Neutrophil (primary cell): ENCODE data around the gene ZNF217.
A peak's percentile ranks its signal among the peaks of the same experiment; 100 is the strongest.
"Not testable (repeated sequence)": the region's sequence is repeated elsewhere in the genome, so short reads cannot be mapped to it uniquely, and the experiment has no call there.

Experiments used
- H3K27ac ChIP-seq: fragments of 200-600 bp; sonication (generic); 2 replicates; pipeline ENCODE4 v1.5.1; 2016; ENCODE audit warnings: mild to moderate bottlenecking, moderate library complexity
- H3K27me3 ChIP-seq: fragments of 200-600 bp; sonication (generic); 2 replicates; pipeline ENCODE4 v1.6.0; 2016; ENCODE audit warnings: mild to moderate bottlenecking
- H3K36me3 ChIP-seq: fragments of 200-600 bp; sonication (generic); 2 replicates; pipeline ENCODE4 v1.5.1; 2017
- H3K4me1 ChIP-seq, 2 experiments: fragments of 200-600 bp in 1 of 2; sonication (generic) in 1 of 2; 1 replicate in 1 of 2; 2 replicates in 1 of 2; pipeline versions ENCODE4 v1.5.1 to v1.6.1; 2013 to 2016; ENCODE audit warnings: low read depth in 1 of 2, low read length in 1 of 2, mild to moderate bottlenecking in 1 of 2, moderate library complexity in 1 of 2; ENCODE audit not compliant: control insufficient read depth in 1 of 2, insufficient read depth in 1 of 2
- H3K4me3 ChIP-seq, 2 experiments: fragments of 200-600 bp in 1 of 2; sonication (generic) in 1 of 2; 1 replicate in 1 of 2; 2 replicates in 1 of 2; pipeline ENCODE4 v1.5.1; 2013 to 2016; ENCODE audit warnings: low read depth in 1 of 2, low read length in 1 of 2, mild to moderate bottlenecking in 1 of 2, moderate library complexity in 1 of 2
- H3K9me3 ChIP-seq: fragments of 200-600 bp; sonication (generic); 2 replicates; pipeline ENCODE4 v1.5.1; 2016
- CTCF ChIP-seq: fragments of 200-600 bp; sonication (generic); IDR thresholded peaks from 2 replicates; pipeline ENCODE4 v1.5.1; 2016; ENCODE audit warnings: antibody characterized with exemption

Gene ZNF217

GRCh38 chr20:53593466-53594007 lies at the start of gene ZNF217:
ZNF217 (minus strand) TSS chr20:53593839; CDS start chr20:53582826, 11,013 bp downstream.
- H3K27ac ChIP-seq, result peak within 1 kb of the TSS; percentile 98
- peaks cover 42 to 56% of the 10 kb centered on the region in 2 experiments for H3K4me1 ChIP-seq
- not testable (repeated sequence) for H3K36me3 ChIP-seq

GRCh38 chr20:53643031-53643832 lies 49.6 kb upstream of the ZNF217 start:
- H3K27me3 ChIP-seq, result no peaks in the 10 kb centered on the region
- peak overlapping the region; percentile 99 for H3K27ac ChIP-seq
- H3K36me3 ChIP-seq, result no peaks in the 10 kb centered on the region
- no peaks in the 10 kb centered on the region for H3K9me3 ChIP-seq
- H3K4me3 ChIP-seq, result peak overlapping the region; percentile 51 to 63
- H3K4me1 ChIP-seq, result peaks cover 47 to 57% of the 10 kb centered on the region in 2 experiments
- TF ChIP-seq CTCF, result peak; percentile 24

More at GRCh38 chr20:53593466-53594007, at the start of gene ZNF217:
- not testable (repeated sequence) for H3K9me3 ChIP-seq, H3K27me3 ChIP-seq
- H3K4me3 ChIP-seq, result peak within 1 kb of the TSS; percentile 90

GRCh38 chr20:53642196-53643030 lies 48.8 kb upstream of the ZNF217 start:
- peaks cover 55 to 65% of the 10 kb centered on the region in 2 experiments for H3K4me1 ChIP-seq
- TF ChIP-seq CTCF, result no peak
- H3K36me3 ChIP-seq, result no peaks in the 10 kb centered on the region
- peak overlapping the region; percentile 99 for H3K27ac ChIP-seq
- no peaks in the 10 kb centered on the region for H3K9me3 ChIP-seq
- H3K4me3 ChIP-seq, result peak overlapping the region; percentile 51 to 63
- H3K27me3 ChIP-seq, result no peaks in the 10 kb centered on the region

- Histone ChIP-seq H3K27me3 (no peaks in the 10 kb centered on the region), H3K4me1 (peaks cover 76 to 83% of the 10 kb centered on the region in 2 experiments), H3K36me3 (no peaks in the 10 kb centered on the region), H3K27ac (peak overlapping the region; percentile 13), H3K4me3 (no peak overlapping the region), H3K9me3 (no peaks in the 10 kb centered on the region)
- TF ChIP-seq CTCF, result no peak
Measured at GRCh38 chr20:53639647-53640440, 46.2 kb upstream of the ZNF217 start.

- H3K27ac ChIP-seq, result no peak overlapping the region
- H3K9me3 ChIP-seq, result no peaks in the 10 kb centered on the region
- no peak overlapping the region for H3K4me3 ChIP-seq
- no peaks in the 10 kb centered on the region for H3K27me3 ChIP-seq
- TF ChIP-seq CTCF, result no peak
- no peaks in the 10 kb centered on the region for H3K36me3 ChIP-seq
- H3K4me1 ChIP-seq, result peaks cover 76 to 83% of the 10 kb centered on the region in 2 experiments
Measured at GRCh38 chr20:53639128-53639527, 45.5 kb upstream of the ZNF217 start.

- Histone ChIP-seq H3K4me1 (peaks cover 71 to 77% of the 10 kb centered on the region in 2 experiments), H3K27ac (peak overlapping the region; percentile 82)
- H3K9me3 ChIP-seq, H3K27me3 ChIP-seq, H3K36me3 ChIP-seq, H3K4me3 ChIP-seq: not testable (repeated sequence)
Measured at GRCh38 chr20:53637310-53637709, 43.7 kb upstream of the ZNF217 start.
